Medulla oblongata (tissue), 1 donor: ENCODE results near the gene ENOX1.

Experiments used
- DNase-seq: peaks from one replicate; pipeline ENCODE4 v3.0.0-alpha.2; 2015; ENCODE audit errors: extremely low spot score

Gene ENOX1

DNA sequence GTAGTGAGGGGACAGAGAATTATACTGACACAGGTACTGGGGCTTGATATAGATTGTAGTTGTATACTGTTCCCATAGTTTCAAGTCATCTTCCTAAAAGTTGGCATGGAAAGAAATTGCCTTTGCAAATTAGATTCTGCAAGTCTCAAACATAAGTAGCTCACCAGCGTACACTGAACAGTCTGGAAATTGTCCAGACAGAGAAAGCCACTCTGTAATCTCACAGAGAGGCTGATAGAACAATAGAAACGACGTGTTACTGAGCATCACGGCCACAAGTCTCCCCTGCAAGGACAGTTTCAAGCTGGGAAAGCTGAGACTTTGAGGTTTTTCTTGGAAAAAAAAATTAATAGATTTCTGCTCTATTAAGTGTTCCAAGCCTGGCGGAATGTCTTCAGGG lies 534.8 kb downstream of the ENOX1 start:
- peak; percentile 18 for DNase-seq

DNA sequence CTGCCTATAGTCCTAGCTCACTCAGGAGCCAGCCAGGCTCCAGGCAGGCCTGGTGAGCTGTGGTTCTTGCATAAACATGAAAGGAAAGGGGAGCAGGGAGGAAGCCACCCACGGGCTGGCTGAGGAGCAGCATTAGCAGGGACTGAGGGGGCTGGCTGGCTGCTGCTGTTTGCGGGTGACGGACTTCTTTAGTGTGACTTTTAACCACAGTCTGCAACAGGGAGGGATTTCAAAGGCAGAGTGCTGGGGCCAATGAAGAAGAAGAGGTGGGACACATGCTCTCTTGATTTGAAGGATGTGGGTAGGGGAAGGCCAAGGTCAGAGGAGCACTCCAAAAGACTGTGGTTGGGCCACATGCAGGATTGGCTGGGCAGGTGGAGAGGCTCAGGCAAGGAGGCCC lies 540.4 kb downstream of the ENOX1 start:
- DNase-seq, result no peak

DNA sequence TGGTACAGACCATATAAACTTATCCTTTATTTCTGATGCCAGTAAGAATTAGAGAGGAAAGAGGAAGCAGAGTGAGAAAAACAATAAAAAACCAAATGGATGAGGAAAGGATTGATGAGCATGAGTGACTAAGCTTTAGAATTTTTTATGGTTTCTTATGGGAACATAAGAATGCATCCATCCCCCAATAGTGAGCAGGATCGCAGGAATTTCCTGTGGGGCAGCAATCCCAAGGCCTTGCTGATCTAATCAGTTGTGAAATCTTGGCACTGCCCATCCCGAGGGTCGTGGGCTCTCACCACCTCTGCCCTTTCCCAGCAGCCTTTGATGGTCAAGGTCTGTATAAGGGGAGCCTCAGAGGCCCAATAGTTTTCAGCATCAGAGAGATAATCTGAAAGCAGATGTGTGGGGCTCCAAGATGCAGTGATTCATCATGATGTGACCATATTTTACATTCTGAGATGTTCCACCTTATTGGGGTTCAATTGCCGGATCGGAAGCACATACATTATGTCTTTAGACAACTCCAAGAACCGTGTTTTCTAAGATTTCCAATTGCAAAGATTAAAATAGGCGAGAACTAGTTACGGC lies 541.3 kb downstream of the ENOX1 start:
- no peak for DNase-seq

DNA sequence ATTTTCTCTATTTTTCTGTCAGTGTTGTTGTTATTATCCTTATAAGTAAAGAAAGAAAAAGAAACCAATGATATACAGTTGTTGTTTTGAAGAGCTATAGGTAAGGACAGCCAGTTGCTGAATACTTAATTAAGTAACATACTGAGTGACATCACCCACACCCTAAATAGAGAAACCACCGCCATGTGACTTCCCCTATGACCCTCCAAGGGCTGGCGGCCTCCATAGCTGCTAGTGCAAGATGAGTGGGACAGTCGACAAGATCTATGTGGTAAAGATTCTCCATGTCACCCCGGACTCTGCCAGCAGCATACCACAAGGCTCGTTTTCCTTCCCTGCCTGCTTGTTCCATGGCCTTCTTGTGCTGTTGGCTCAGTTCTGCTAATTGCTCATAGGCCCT lies 542.3 kb downstream of the ENOX1 start:
- DNase-seq, result no peak

DNA sequence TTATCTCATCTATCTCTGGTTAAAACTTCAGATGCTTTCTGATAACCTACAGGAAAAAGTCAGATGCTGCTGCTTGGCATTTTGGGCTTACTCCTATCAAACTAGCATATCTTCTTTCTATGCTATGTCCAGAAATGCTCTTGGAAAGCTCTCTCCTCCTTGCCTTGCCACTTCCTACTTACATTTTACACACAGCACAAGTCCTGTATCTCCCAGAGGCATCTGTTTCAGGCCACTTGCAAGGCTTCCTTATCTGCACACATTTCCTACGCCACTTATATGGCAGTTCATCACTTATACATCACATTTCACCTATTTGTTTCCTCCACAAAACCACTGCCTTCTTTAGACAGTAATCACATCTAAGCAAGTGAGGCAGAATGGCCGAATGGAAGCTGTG lies 543.1 kb downstream of the ENOX1 start:
- DNase-seq, result no peak

DNA sequence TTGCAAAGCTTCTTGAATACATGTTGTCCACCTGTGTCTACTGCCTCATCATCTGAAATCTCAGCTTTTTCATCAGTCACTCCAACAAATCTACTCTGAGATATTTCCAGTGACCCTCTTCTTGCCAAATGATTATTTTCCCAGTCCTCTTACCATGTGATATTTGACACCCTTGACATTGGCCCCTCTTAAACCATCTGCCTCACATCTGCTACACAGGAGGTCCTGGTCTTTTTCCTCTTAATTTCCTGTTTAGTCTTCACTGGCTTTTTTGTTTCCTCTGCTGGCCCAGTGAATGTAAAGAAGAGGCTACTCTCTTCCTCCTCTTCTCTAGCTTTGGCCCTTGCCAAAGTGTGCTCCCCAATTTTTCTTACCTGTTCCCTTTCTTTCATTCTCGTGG lies 544.7 kb downstream of the ENOX1 start:
- no peak for DNase-seq

DNA sequence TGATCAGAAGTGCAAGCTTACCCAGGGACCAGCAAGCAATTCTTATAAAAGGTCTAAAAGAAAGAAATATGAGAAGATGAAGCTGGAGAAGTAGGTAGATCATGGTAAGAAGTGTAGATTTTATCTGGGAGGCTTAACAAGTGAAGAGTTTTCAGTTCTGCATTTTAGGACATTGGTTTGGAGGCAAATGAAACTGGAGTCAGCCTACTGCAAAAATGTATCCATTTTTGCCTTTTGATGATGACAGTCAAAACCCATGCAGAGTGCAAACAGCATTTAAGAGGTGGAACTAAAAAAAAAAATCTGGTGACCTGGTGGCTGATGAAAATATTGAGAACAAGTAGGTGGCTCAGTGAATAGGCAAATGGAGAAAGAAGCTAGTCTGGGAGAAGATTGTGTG lies 546.5 kb downstream of the ENOX1 start:
- no peak for DNase-seq

DNA sequence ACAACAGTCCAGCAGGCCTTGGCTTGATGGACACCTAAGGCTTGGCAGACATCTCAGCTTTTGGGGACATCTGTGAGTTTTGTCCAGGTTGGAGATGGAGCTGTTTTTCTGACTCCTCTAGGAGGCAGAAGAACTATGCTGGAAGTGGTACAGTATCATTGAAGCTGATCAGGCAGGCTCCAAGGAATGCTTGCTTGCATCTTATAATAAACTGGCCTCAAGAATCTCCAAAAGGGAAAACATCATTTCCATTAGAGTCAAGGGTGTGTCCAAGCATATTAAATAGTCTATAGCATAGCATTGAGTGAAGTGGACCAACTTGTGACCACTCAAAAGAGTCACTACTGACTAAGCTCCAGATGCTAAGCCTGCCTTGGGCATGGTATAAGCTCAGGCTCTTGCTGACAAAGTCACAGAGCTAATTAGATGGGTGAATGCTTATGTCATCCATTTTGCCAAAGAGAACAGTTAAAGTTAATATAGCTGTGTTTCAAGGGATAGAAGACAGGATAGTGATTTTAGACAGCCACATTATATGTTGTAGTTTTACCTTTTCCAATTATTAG lies 547.4 kb downstream of the ENOX1 start:
- DNase-seq, result no peak

DNA sequence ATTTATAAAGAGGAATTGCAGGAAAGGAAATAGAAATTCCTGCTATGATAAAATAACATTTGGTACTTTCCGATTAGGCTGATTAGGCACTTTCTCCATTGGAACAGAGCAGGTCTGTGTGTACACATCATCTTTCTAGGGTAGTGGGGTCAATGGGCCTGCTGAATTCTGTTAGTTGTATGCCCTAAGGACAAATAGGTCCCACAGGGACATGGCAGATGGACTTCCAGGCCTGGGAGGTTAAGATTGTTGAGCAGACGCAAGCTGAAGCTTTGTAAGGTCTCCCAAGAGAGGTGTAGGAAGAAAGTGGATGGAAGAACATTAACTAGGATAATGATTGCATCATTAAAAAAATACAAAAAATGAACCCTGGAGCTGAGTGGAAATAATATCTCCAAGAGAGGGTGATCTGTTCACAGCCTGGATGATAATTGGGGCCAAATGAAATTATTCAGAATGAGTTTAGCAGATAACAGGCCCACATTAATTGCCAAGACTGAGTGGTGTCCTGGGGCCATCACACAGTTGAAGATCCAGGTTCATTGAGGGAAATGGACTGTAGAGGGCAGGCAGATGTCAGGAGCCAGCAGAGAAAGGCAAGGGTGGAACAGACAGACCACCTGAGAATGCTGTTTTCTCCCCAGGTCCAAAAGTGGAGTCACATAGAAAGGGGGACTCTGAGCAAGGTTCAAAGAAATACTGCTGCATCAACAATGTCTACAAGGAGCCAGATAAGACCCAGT lies 548.3 kb downstream of the ENOX1 start:
- DNase-seq, result no peak

DNA sequence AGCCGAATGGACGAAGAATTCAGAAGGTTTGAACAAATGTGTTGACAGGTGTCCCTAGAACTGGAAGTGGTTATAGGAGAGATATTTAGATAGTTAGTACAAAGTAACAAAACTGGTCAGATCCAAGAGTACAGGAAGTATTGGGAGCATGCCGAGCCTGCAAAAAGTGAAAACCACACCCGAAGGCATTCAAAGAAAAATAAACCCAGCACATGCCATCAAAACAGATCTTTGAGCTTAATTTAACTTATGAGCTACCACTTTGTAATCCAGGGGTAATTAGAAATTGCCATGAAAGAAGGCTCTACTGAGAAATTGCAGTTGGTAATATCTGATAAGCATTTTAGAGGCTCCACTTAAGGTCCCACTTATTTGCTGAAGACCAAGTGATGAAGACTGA lies 549.2 kb downstream of the ENOX1 start:
- DNase-seq, result no peak

DNA sequence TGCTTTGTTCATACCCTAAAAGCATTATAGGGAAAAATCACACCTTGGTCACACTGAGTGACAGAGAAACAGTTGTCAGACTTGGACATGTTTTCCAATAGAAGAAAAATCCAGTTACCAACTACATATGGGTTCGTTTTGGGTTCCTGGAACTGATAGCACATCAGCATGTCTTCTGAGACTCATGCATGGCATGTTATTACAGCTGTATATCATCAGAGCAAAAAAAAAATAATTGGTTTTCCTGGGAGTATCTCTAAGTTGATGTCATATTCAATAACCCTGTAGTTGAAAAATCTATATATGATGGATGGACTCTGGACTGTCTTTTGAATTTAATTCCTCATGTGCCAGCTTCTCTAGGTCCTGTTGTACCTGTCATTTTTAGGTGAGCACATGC lies 551.7 kb downstream of the ENOX1 start:
- DNase-seq, result no peak

DNA sequence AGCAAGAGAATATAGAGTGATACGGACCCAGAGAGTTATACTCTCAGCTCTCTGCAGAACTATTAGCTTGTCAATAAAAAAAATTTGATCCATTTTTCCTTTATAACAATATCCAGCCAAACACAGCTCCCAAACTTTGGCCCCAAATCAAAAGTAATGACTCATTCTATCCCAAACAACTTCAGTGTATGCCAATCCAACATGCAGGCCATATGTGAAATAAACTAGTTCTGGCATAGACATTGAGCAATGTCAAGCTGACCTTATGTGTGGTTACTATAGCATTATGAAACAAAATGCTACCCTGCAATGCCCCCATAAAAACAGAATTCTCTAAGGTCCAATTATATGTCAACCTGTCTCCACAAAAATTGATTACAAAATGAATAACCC lies 553.9 kb downstream of the ENOX1 start:
- no peak for DNase-seq

DNA sequence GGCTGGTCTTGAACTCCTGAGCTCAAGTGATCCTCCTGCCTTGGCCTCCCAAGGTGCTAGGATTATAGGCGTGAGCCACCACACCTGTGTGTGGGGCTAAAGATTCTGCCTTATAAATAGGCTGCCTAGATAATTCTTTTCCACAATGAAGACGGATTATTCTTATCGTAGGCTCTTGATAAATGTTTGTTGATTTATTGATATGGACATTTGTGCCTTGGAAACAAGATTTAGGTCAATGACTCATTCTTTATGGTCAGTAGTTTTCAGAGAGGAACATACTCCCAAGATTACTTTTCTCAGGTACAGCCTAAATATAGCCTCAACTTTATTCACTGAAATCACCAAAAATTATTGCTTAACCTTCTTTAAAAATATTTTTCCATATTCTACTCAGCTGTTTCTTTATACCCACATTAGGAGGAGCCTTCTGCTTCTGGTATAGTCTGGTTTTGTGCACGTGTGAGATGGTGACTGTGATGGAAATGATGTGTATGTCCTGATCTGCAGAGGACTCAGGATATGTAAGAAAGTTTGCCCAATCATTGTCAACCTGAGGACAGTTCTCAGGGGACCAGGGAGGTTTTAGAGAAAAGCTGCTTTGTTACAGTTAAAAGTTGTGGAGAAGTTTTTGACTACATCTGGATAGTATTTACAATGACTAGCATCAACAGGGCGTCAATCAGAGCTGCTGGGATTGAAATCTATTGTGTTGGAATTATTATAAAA lies 554.5 kb downstream of the ENOX1 start:
- no peak for DNase-seq

DNA sequence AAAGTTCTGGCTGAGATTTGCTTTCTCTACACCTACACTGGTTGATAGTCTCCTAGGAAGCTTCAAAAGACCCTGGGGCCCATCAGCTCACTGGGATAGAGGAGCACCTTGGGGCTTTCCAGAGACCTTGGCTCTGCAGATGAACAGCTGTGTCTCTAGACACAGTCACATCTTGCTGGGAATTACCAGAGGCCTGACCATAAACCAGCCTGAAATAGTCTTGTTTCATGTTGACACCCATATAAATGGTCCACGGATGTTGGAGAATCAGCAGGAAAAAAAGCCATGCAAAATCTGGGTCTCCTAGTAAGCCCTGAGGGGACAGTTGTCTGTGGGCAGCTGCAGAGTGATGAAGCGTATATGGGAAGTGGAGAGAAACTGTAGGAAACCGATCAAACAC lies 555.8 kb downstream of the ENOX1 start:
- no peak for DNase-seq

DNA sequence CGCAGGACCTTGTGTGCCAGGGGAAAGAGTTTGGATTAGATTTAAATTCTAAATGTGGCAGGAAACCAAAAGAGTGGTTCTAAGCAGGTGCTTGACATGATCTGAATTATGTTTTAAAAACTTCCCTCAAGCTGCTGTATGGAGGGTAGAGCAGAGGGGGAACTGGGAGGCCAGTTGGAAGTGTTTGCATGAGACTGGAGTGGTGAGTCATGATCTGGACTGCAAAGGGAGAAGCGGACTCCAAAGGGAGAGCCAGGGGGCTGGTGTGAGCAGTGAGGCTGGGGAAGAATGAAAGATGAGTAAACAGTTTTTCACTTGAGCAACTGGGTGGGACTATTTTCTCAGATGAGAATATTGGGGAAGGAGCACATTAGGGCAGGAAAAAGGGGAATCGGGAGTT lies 557.3 kb downstream of the ENOX1 start:
- no peak for DNase-seq

DNA sequence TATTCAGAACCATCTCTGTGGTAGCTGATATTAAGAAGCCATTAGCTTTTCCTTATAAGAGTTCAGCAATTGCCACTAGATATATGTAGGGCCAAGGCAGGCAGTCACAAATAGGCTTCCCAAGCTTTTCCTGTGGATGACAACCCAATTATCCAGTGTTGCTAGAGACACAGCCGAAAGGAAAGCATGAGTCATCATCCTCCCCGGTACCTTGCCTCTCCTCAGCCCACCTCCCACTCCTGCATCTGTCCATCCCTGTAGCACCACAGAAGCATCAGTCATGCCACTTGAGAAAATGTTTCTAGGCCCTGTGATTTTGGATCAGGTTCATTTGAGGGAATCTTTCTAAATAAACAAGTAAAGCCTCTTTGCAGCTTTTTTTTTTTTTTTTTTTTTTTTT lies 559.1 kb downstream of the ENOX1 start:
- DNase-seq, result no peak

DNA sequence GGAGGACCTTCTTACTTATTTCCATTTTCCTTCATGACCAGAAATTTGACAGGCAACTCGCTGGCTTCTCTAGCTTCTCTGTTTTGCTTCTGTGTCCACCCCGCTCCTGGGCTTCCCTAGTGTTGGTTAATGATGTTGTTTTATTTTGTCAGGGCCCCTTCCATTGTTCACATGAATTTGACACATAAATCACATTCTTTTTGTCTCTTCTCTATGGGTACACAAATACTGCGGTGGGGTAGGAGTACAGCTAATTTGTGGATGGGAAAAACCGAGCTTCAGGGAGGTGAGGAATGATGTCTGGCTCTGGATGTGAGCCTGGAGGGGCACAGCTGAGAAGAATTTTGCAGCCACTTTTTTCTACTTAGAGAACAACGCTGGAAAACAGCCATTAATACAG lies 563.6 kb downstream of the ENOX1 start:
- DNase-seq, result no peak

DNA sequence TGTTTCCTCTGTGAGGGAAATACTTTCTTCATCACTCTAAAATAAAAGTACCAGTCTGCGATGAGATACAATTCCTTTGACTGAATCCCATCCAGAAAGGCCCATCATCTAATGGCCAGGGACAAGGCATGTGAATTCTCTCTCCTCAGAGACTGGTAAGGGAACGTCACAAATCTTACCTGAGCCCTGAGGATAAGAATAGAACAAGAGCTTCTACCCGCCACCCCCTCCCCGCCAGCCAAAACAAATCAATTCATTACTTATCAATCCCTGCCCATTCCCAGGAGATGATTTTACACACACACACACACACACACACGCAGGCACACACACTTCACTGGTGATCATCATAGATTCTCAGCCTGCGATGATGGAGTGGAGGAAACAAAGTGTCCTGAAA lies 564.7 kb downstream of the ENOX1 start:
- no peak for DNase-seq

DNA sequence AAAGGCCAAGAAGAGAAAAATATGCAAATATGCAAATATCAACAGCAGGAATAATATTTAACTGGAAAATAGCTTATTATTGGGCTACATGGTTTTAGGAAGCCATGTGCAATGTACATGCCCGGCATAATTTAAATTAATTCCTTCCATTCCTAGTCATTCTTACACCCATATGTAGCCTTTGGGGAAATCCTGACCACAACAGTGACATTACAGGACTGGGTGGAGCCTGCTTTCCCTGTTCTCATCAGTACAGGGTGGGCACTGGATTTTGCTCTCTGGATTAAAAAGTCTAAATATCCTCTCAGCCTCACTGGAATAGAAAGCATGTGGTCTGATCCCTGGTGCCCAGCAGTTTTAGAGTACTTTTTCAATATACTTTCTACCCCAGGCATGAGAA lies 565.2 kb downstream of the ENOX1 start:
- no peak for DNase-seq

DNA sequence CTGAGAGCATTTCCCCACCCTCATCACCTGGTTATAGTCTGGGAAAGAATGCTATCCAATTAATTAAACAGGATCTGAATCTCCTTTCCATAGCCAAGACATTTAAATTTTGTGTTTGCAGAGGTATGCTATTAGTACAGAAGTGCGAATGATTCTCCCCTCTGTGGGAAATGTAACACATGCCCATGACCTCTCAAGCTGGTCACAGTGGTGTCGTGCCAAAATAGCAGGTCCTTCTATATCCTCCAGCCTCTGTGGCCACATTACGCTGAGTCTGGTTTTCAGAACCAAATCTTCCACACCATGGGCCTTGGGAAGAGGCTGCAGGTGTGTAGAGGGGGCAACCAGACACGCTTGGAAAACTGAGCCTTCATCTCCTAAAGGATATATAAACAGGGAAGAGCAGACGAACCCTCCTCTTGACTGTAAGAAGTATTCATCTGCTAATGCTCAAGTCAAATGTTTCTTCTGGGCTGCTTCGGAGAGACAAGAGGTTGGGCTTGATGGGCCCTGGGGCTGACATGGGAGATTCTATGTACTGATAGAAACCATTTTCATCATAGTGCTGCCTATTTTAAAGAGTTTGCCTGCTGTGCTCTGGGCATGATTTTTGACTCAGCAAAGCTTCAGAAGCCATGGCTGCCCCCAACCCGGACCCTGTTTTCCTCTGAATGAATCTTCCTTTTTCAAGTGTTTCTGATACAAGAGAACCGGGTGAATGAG lies 565.7 kb downstream of the ENOX1 start:
- DNase-seq, result no peak

DNA sequence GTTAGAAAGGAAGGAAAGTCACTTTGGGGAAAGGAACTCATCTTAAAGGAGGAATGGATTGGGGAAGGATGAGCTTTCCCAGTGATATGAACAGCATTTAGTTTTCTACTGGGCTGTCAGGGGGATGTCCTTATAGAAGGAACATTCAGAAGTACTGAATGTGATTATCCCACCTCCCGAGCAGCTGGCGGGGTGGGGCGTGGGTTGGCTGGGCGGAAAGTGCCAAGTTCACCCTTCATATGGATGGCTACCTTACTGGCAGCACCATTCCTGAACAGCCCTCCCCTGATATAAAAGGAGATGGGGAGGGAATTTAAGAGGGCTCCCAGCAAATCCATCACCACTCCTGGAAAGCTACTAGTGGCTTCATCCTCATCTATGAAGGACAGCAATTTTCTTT lies 572.6 kb downstream of the ENOX1 start:
- DNase-seq, result no peak

DNA sequence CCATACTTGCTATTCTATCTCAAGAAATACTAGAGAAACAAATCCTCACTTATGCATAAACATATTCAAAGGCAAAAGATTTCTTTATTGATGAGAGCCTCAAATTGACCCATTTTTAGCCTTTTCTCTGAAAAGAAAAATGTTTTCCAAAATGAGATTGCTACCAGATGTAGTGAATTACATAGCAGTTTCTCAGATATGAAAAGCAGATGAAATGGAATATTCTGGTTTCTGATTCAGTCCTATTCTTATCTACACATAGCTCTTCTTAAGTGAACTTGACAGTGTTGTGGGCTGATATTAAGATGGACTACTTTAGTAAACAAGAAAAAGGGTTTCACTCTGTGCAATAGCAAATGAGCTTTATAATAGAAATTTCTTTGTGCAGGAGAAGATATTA lies 579.9 kb downstream of the ENOX1 start:
- no peak for DNase-seq
